Iris pigment epithelial cell (primary cell): ENCODE measurements around the gene PRR5.
"Not testable (repeated sequence)": the region's sequence is repeated elsewhere in the genome, so short reads cannot be mapped to it uniquely, and the experiment has no call there.

ENCODE experiments used
- DNase-seq: peaks from one replicate; pipeline ENCODE4 v3.0.0-alpha.2; 2011; ENCODE audit warnings: low read depth

The PRR5 gene

GRCh38 chr22:44735518-44736428 lies 33.8 kb downstream of the PRR5 start:
- DNase-seq = peak; percentile 25

GRCh38 chr22:44736581-44737405 lies 34.8 kb downstream of the PRR5 start:
- DNase-seq = no peak

- no peak for DNase-seq
Observed at GRCh38 chr22:44737406-44738346, 35.7 kb downstream of the PRR5 start.

GRCh38 chr22:44738347-44738715 lies 36.3 kb downstream of the PRR5 start:
- DNase-seq = peak; percentile 26

- no peak for DNase-seq
Observed at GRCh38 chr22:44739024-44739423, 37.0 kb downstream of the PRR5 start.

- peak; percentile 64 for DNase-seq
Observed at GRCh38 chr22:44739666-44740065, 37.7 kb downstream of the PRR5 start.

DNA sequence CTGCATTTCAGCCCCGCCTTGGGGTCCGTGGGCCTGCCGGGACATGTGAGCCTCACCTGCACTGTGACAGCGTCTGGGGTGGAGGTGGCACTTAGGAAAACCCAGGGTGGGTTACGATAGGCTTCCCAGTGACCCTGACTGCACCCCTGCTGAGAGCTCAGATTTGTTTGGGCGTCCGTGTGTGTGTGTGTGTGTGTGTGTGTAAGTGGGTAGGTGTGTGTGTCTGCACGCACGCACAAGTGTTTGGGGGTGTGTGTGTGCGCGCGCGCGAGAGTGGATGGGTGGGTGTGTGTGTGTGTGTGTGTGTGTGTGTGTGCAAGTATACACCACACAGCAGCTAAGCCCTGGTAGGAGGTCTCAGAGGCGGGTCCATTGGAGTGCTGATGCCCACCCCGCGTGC lies 38.3 kb downstream of the PRR5 start:
- no peak for DNase-seq

DNA sequence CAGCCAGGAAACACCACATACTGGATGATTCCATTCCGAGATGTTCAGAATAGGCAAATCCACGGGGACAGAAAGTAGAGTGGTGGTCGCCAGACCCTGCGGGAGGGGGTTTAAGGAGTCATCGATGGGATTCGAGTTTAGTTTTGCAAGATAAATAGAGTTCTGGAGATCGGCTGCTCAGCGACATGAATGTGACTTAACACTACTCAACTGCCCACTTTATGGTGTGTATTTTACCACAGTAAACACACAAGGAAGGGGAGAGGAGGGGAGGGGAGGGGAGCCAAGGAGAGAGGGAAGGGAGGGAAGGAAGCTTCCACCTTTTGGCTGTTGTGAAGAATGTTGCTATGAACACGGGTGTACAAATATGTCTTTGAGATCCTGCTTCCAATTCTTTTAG lies 39.9 kb downstream of the PRR5 start:
- DNase-seq = no peak

GRCh38 chr22:44743247-44743646 lies 41.2 kb downstream of the PRR5 start:
- DNase-seq = no peak

DNA sequence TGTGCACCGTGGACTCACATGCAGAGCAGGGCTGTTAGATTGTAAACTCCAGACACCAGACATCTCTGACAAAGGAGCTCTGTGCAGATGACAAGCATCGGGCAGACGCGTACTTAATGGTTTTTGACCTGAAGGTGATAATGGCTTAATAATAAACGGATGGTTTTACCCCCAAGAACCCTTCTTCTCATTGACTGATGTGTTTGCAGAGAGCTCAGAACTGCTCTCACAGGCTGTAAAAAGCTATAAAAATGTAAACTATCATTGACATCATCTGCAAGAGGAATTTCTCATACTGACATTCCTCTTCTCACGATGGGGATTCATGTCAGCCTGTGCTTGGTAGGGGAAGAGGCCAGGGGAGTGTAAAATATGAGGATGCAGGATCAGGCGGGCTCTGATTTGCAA lies 41.8 kb downstream of the PRR5 start:
- DNase-seq = no peak

- DNase-seq = no peak
Observed at GRCh38 chr22:44745853-44746789, 44.1 kb downstream of the PRR5 start.

DNA sequence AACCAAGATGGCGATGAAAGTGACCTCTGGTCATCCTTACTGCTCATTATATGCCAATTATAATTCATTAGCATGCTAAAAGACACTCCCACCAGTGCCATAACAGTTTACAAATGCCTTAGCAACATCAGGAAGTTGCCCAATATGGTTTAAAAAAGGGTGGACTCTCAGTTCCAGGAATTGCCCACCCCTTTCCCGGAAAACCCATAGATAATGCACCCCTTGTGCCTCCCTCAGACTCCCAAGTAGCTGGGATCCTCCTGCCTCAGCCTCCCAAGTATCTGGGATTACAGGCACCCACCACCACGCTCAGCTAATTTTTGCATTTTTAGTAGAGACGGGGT lies 45.8 kb downstream of the PRR5 start:
- not testable (repeated sequence) for DNase-seq

DNA sequence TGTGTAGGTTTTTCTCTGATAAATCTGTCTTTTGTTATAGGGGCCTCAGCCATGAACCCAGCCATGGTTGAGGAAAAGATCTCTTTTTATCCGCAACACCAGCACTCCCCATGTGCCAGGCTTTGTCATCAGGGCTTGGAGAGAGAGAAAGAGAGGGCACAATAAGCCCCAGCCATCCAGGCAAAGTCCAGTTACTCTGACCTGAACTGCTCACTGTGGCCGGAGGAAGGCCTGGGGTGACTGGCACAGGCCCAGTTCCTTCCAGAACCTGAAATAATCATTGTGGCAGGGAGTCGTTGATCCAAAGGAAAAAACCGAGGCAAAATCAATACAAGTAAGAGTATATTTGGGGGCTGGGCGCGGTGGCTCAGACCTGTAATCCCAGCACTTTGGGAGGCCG lies 46.5 kb downstream of the PRR5 start:
- no peak for DNase-seq

GRCh38 chr22:44750481-44750880 lies 48.5 kb downstream of the PRR5 start:
- DNase-seq = no peak

- no peak for DNase-seq
Observed at GRCh38 chr22:44752285-44753188, 50.5 kb downstream of the PRR5 start, which contains the start of gene ARHGAP8. Gene ARHGAP8, plus strand, starts transcription at chr22:44752575. Its CDS starts 33,953 bp downstream, at chr22:44786528.

DNA sequence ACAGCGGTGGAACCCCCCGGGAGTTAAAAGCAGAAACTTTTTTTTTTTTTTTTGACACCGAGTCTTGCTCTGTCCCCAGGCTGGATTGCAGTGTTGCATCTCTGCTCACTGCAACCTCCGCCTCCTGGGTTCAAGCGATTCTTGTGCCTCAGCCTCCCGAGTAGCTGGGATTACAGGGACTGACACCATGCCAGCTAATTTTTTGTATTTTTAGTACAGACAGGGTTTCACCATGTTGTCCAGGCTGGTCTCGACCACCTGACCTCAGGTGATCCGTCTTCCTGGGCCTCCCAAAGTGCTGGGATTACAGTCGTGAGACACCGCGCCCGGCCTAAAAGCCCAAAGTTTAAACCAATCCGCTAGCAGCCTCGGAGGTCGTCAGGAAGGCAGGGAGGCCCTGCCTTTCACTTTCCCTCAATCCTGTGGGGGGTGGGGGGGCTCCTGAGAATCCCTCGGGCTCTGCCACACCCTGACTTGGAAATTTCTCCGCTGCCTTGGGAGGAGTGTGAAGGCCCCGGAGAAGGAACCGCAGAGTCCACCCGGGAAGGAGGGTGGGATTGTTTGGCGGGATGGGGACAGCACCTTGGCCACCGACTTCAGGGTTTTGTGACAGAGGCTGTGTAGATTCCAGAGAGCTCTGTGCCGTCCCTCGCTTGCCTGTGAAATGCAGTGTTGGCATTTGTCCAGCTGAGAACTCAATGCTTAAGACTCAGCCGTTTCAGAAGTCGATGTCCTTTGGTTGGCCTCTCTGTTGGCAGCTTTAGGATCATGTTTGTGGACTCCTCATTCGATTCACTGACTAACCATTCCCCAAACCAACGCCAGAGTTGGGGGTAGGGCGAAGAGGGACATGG lies 51.4 kb downstream of the PRR5 start:
- DNase-seq = peak; percentile 80

DNA sequence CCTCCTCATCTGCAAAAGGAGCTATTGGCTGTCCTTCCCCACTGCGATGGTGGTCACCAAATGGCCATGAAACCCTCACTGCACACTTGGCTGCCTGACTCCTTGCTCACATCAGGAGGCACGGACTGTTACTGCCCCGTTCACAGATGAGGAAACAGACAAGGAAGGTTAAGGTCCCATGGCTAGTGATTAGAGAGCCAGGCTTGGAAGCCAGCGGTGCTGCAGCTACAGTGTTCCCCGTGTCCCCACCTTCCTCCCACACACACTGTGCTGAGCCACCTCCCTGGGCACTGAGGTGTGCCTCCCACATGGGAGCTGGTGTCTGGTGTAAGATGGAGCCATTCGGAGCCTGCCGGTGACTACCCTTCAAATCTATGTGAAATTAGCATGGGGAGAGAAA lies 53.0 kb downstream of the PRR5 start:
- DNase-seq = no peak

GRCh38 chr22:44755417-44755816 lies 53.4 kb downstream of the PRR5 start:
- DNase-seq = no peak

- no peak for DNase-seq
Observed at GRCh38 chr22:44755956-44756361, 54.0 kb downstream of the PRR5 start.
